GM19035 (cell line): ENCODE results near the gene HERC2.

ENCODE experiments used
- ATAC-seq: cut with Tn5 transposase; IDR thresholded peaks from one replicate; pipeline ENCODE4 v1.9.1; 2021; ENCODE audit not compliant: unreplicated experiment

HERC2 gene

DNA sequence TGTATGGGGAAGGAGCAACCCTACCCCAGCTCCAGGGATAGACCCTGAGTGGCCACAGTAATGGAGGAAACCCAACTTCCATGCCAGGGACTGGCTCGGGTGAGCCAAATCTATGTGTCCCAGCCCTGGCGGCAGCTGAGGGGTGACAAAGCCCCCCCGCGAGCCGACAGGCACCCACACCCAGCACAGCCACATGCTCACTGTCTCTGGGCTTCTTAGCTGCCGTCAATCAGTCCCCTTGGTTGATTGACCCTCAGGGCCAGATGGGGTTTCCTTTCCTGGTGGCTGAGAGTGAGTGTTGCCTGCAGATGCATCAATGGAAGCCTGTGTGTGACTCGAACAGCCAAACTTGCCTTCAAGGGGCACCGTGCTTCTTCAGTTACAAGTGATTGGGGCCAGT is 220.8 kb downstream of the HERC2 start:
- ATAC-seq, result no peak

DNA sequence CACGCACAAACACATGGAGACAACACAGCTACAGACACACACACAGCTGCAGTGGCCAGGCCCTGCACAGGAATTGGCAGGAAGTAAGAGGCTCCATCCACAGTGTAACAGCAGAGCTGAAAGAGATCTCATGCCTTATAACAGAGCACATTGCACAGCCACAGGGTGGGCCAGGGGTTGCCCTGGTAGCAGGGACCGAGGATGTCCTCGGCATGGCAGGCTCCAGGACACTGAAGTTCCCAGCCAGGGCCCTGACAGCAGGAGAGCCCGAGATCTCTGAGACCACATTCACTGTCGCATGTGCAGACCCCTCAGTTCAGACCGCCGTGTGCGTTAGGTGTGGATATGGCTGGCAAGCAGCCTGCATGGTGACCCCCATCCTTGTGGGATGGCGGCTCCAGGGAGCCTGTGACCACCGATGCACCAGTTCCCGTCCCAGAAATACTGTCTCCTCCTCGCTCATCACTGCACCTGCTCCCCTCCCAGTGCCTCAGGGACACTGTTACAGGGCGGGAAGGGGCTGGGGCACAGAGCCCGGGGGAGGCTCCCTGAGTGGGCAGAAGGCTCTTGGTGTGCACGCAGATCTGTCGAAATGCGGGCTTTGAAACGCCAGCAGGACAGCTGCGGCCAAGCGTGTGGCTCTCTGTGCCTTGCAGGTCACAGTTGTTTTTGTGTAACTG is 221.3 kb downstream of the HERC2 start:
- no peak for ATAC-seq

- ATAC-seq, result no peak
Observed at GRCh38 chr15:28099555-28100140, 222.3 kb downstream of the HERC2 start.

DNA sequence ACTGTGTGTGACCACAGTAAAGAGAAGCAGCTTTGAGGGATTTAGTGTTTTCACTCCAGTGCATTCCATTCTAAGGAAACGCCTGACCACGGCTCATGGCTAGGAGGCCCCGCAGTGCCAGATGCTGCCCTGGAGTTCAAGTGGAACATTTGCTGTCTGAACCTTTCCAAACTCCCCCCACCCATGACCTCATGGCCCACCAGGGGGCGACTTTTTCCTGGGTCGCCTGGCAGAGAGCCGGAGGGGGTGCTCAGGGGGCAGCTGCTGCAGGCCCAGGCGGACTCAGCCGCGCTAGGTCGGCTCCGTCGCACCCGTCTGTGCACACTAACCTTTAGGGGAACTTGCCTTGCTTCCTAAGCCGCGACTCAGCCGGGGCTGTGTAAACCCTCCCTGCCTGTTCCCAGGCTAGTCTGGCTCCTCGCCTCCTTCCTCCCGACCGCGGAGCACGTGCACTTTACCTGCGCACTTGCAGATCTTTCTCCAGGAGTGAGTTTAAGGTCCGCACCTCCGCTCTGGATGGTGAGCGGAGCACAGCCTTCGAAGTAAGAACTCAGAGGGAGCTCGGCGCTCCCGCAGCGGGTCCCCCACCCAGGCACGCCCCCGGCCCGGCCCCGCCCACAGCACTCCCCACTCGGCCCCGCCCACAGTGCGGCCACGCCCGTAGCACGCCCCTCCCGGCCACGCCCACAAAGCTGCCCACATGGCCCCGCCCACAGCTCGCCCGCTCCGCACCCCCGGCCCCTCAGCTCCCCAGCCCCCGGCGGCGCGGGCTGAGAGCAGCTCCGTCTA is 223.0 kb downstream of the HERC2 start, which contains the start of gene OCA2:
TSS of gene OCA2 (minus strand) at position 550 of the 789 bp plus-strand sequence. CDS start 17,441 bp downstream, outside the sequence.
- ATAC-seq, result no peak

DNA sequence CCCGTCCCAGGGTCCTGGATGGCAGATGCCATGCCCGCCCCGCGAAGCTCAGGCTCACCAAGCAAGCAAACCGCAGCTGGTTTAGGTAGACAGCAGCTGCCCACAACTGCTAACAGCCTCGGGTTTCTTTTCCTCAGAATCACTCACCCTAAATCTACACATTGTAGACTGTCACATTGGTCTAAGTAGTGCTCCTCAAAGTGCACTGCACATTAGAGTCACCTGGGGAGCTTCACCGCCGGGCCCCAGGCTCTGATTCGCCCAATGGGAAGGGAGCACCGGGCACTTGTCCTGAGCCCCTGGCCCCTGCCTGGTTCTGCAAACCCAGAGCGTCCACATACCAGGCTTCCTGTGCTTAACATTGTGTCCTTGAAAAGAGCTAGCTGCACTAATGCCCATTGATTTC is 223.6 kb downstream of the HERC2 start:
- no peak for ATAC-seq

DNA sequence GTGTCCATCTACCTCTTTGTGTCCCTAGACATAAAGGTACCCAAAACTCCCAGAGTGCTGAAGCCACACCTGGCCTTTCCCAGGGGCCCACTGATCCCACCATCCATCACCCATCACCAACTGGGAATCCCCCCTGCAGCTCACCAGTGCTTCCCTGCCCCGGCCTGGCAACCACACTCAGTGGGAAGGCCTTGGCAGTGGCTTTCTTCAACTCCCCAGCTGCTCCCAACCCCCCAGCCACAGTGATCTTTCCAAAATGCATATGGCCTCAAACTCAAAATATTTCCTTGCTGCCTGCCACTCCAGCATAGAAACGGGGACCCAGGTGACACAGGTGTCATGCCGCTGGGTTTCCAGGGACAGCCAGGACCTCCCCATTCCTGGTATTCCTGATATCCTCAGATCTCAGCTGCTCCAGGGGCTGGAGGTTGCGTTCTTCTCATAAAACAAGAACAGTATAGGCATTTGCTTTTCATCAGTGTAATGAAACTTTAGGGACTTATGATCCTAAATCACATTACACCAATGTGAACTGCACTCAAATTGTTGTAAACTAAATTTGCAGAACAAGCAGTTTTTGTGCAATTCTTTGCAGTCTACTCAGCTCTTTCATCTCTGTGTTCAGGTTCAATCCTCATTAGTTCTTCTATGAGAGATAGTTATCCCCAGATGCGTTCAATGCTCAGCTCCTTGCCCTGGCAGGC is 224.2 kb downstream of the HERC2 start:
- no peak for ATAC-seq

DNA sequence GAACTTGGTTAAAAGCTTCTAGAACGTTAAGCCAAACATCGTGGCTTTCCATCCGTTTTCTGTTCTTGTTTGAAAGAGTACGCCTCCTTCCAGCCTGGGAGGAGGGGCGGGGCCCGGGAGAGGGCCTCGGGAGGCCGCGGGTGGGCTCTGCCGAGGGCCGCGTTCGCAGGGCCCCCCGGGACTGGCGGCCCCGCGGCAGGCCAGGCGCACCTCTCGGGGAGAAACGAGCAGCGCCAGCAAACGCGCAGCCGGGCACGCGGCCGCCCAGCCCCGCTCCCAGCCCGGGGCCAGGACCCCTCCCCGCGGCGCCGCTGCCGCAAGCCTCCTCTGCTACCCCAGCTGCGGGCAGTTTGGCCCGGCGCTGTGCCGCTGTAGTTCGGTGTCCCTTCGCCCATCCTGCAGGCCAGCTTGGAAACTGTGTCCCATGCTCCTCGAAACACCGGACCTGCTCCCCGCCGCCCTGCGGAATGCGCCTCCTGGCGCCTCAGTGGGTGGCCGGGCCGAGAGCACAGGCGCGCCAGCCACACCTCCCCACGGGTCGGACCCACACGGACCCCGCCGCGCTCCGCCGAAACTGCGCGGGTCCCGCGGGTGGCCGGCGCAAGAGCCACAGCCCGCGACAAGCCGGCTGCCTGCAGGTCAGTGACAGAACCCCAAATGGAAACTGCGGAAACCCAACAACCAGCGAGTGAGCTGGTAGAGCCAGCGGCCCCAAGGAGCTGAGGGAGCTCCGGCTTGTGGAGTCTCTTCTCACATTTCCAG is 225.1 kb downstream of the HERC2 start:
- no peak for ATAC-seq

- no peak for ATAC-seq
Observed at GRCh38 chr15:28096411-28096669, 225.6 kb downstream of the HERC2 start.

DNA sequence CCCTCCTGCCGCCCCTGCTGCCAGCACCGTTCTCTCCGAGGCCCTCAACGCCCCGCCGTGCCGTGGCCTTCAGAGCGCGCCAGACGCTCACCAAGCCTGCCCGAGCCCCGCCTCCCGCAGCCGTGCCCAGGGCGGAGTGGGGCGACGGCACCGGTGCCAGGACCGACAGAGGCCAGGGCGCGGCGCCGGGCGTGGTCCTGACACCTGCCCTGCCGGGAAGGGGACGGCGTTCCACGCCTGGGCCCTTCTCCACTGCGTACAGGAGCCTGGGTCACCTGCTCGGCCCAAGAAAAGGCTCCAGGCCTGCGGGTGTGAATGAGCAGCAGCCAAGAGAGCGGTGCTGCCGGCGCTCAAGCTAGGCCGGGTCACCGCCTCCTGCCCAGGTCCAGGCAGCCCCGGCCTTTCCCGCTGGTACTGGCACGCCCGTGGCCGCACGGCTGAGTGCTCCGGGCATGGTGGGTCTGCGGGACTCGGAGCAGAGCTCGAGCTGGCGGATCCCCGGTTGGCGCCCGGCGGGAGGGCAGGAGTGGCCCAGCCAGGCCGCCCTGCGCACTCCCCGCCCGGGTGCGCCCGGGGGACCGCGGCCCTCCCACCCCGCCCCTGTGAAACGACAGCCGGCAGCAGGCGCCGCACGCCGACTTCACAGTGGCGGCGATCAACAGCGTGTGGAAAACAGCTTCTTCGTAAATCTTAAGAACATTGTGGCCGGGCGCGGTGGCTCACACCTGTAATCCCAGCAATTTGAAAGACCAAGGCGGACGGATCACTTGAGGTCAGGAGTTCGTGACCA is 227.1 kb downstream of the HERC2 start:
- no peak for ATAC-seq

GRCh38 chr15:28093752-28094535 is 228.0 kb downstream of the HERC2 start:
- no peak for ATAC-seq

DNA sequence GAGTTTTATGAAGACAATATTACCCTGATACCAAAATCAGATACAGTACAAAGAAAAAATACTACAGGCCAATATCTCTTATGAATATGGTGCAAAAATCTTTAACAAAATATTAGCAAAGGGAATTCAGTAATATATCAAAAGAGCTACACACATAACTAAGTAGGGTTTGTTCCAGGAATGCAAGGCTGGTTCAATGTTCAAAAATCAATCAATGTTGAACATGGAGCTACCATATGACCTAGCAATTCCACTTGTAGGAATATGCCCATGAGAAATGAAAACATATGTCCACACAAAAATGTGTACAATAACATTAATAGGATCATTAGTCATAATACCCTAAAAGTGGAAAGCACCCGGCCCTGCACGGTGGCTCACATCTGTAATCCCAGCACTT is 230.7 kb downstream of the HERC2 start:
- no peak for ATAC-seq

GRCh38 chr15:28086175-28086703 is 235.7 kb downstream of the HERC2 start:
- ATAC-seq, result peak; percentile 97

DNA sequence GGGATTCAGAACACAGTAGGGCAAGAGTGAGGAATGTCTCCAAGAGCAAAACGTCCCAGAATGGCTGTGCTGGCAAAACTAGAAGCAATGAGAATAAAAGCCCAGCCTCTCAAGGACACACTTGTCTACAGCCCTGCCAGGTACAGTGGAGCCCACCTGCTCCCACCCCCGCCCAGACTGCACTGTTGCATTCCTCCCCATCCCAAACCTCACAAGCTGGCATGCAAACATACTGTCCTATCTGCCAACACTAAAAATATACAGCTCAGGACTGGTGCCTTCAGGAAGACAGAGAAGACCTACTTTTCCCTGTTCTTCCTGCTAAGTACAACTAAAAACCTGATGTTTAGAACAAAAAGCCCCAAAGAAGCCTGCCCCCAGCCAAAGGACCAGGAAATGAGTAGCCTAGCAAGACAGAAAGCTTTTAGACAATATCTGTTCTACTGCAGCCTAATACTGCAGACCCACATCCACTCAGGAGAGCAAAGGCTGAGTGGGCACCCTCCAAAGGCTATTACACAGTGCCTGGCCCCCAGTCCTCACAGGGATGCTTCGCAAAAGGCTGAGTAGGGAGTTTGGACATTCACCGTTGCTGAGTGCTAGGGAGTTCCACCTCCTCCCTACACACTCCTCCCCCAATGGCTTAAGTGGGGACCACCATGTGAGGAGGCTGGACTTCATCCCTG is 236.3 kb downstream of the HERC2 start:
- ATAC-seq, result no peak

GRCh38 chr15:28084547-28084946 is 237.4 kb downstream of the HERC2 start:
- ATAC-seq, result no peak

DNA sequence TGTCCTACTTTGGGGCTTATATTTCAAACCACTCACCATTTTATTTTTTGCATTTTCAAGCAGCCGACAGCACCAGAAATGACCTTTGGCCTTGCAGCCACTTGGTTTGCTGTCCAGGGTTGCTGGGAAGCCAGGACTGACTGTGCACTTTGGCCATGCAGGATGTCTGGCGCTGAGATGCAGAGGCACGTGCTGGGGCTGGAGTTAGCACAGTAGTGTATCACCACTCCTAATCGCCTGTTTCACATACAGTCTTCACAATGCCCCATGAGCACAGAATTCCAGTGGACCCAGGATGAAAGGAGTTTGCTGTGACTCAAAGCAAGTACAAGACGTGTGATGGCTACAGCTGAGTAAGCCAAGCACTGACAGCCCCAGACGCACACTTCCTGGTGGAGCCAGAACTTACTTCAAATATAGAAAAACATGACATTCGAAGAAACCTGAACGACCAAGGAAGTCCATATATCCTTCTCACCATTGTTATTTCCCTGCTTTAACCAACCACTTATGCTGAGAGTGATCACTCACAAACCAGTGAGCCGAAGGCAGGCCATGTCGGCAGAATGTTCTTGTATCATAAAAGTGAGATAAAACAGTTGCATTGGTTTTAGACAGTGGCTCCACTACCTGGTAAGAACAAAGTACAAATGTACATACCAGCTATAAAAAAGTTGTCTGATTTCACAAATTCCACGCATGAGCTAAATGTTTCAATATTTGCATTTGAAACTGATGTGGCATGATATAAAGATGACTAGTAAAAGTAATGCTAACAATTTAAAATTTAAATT is 238.9 kb downstream of the HERC2 start:
- no peak for ATAC-seq

DNA sequence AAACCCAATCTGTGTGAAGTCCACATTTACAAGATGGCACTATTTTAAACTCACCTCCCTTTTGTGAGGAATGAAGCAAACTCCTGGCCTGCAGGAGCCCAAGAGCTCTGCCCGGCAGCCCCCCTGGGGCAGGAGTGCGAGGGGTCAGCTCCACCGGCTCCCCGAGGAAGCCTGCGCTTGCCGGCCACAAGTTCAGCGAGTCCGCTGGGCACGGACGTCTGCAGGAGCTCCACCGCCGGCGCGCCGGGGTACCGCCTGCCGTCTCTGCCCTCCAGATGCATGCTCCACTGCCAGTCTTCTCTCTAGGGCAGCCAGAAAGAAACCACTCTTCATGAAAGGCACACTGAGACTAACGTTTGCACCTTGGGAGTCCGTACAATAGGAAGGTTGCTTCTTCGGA is 240.4 kb downstream of the HERC2 start:
- ATAC-seq, result no peak

DNA sequence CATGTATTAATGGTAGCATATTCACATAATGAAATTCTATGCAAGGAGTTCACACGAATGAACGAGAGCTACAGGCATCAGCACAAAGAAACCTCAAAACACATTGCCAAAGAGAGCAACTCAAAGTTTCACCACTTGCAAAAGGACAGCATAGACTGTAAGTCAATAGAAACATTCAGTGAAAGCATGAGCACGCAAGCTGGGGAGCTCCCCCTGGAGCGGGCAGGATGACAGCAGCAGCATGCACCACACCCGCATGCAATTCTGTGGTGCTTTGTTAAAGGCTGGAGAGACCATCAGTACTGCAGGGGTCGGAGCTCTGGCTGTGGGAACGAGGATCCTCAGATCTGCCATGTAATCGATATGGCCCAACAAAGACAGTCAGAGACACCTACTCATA is 241.6 kb downstream of the HERC2 start:
- no peak for ATAC-seq
